DND-41 (cell line): Measurements from ENCODE around the gene MIPEP.

Experiments
- ATAC-seq: fragments of 200-7000 bp; cut with Tn5 transposase; 3 replicates; pipeline ENCODE4 v1.9.1; 2021; ENCODE audit warnings: low read depth; ENCODE audit not compliant: insufficient read depth
- DNase-seq: peaks from one replicate; pipeline ENCODE4 v3.0.0-alpha.2; 2020
- H2AFZ ChIP-seq: 2 replicates; pipeline ENCODE4 v1.6.0; 2012; ENCODE audit warnings: low read depth, low read length
- H3K27ac ChIP-seq: 2 replicates; pipeline ENCODE4 v1.5.1; 2012; ENCODE audit warnings: low read length, inconsistent platforms
- H3K27me3 ChIP-seq: fragments of 200-600 bp; sonication (generic); 2 replicates; pipeline ENCODE4 v1.6.0; 2012; ENCODE audit warnings: low read length, mild to moderate bottlenecking, inconsistent platforms; ENCODE audit not compliant: insufficient read depth, poor library complexity
- H3K36me3 ChIP-seq: 2 replicates; pipeline ENCODE4 v1.5.1; 2012; ENCODE audit warnings: low read length, inconsistent platforms; ENCODE audit not compliant: insufficient read depth
- H3K4me1 ChIP-seq: 2 replicates; pipeline ENCODE4 v1.5.1; 2012; ENCODE audit warnings: mild to moderate bottlenecking, low read length; ENCODE audit not compliant: insufficient read depth
- H3K4me2 ChIP-seq: 2 replicates; pipeline ENCODE4 v1.6.0; 2012; ENCODE audit warnings: mild to moderate bottlenecking, moderate library complexity, low read length, inconsistent platforms; ENCODE audit not compliant: insufficient read depth
- H3K4me3 ChIP-seq, 2 experiments: fragments of 200-600 bp in 1 of 2; shearing (Covaris generic) in 1 of 2; 2 replicates each; pipeline ENCODE4 v1.5.1; 2012 to 2016; ENCODE audit warnings: inconsistent platforms in 2 of 2, low read length in 2 of 2, mild to moderate bottlenecking in 2 of 2, low read depth in 1 of 2, moderate library complexity in 1 of 2
- H3K79me2 ChIP-seq: 2 replicates; pipeline ENCODE4 v1.6.0; 2012; ENCODE audit warnings: low read length, inconsistent platforms; ENCODE audit not compliant: insufficient read depth
- H3K9ac ChIP-seq: 2 replicates; pipeline ENCODE4 v1.6.0; 2012; ENCODE audit warnings: low read depth, mild to moderate bottlenecking, inconsistent platforms, low read length, moderate library complexity
- H3K9me3 ChIP-seq: 2 replicates; pipeline ENCODE4 v1.5.1; 2012; ENCODE audit warnings: low read length, moderate library complexity, mild to moderate bottlenecking, inconsistent platforms; ENCODE audit not compliant: insufficient read depth, severe bottlenecking
- H4K20me1 ChIP-seq: 2 replicates; pipeline ENCODE4 v1.6.0; 2012; ENCODE audit warnings: low read length; ENCODE audit not compliant: insufficient read depth
- EZH2 ChIP-seq: IDR thresholded peaks from 3 replicates; pipeline ENCODE4 v1.6.1; 2012; ENCODE audit warnings: borderline replicate concordance, low read depth, mild to moderate bottlenecking, moderate library complexity, low read length, inconsistent platforms; ENCODE audit not compliant: severe bottlenecking
- TF ChIP-seq, protein P1 (sequence below): IDR thresholded peaks from 2 replicates; pipeline ENCODE4 v1.5.1; 2012; ENCODE audit warnings: borderline replicate concordance, low read length, moderate library complexity, mild to moderate bottlenecking; ENCODE audit not compliant: poor library complexity, severe bottlenecking; ENCODE audit errors: extremely low read depth

The MIPEP gene

GRCh38 chr13:23767838-23768237 is 121.4 kb downstream of the MIPEP start:
- Histone ChIP-seq H3K79me2 (no peaks in the 10 kb centered on the region), H3K9ac (no peak overlapping the region), H3K4me2 (no peak overlapping the region), H3K4me1 (no peaks in the 10 kb centered on the region), H3K9me3 (no peaks in the 10 kb centered on the region), H3K36me3 (no peaks in the 10 kb centered on the region), H4K20me1 (no peaks in the 10 kb centered on the region), H2AFZ (no peak overlapping the region), H3K27me3 (no peaks in the 10 kb centered on the region), H3K27ac (no peak overlapping the region), H3K4me3 (no peak overlapping the region)
- no peak for TF ChIP-seq EZH2
- TF ChIP-seq, protein P1, sequence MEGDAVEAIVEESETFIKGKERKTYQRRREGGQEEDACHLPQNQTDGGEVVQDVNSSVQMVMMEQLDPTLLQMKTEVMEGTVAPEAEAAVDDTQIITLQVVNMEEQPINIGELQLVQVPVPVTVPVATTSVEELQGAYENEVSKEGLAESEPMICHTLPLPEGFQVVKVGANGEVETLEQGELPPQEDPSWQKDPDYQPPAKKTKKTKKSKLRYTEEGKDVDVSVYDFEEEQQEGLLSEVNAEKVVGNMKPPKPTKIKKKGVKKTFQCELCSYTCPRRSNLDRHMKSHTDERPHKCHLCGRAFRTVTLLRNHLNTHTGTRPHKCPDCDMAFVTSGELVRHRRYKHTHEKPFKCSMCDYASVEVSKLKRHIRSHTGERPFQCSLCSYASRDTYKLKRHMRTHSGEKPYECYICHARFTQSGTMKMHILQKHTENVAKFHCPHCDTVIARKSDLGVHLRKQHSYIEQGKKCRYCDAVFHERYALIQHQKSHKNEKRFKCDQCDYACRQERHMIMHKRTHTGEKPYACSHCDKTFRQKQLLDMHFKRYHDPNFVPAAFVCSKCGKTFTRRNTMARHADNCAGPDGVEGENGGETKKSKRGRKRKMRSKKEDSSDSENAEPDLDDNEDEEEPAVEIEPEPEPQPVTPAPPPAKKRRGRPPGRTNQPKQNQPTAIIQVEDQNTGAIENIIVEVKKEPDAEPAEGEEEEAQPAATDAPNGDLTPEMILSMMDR, result no peak
- no peak for DNase-seq
- no peak for ATAC-seq

DNA sequence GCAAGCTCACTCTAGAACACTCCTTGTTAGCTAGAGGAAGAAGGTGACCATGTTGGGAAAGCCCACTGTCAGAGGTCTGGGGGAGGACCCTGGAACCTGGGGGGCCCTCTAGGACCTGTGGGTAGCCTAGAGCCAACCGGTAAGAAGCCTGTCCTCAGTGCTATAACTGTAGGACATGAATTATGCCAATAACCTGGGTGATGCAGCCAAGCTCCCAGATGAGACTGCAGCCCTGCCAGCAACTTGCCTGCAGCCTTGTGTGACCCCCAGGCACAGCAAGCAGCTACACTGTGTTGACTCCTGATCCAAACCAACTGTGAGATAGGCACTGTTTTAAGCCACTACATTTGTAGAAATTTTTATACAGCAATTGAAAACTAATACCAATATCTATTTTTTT is 122.3 kb downstream of the MIPEP start:
- no peak for ATAC-seq
- H3K4me1 ChIP-seq, result no peaks in the 10 kb centered on the region
- no peak for TF ChIP-seq EZH2
- TF ChIP-seq, protein P1, result no peak
- no peaks in the 10 kb centered on the region for H4K20me1 ChIP-seq
- H3K79me2 ChIP-seq, result no peaks in the 10 kb centered on the region
- H3K27ac ChIP-seq, result no peak overlapping the region
- H3K27me3 ChIP-seq, result no peaks in the 10 kb centered on the region
- H3K4me2 ChIP-seq, result no peak overlapping the region
- H2AFZ ChIP-seq, result no peak overlapping the region
- no peaks in the 10 kb centered on the region for H3K36me3 ChIP-seq
- DNase-seq, result no peak
- H3K4me3 ChIP-seq, result no peak overlapping the region
- H3K9me3 ChIP-seq, result no peaks in the 10 kb centered on the region
- no peak overlapping the region for H3K9ac ChIP-seq

GRCh38 chr13:23766283-23766682 is 122.9 kb downstream of the MIPEP start:
- Histone ChIP-seq H3K4me3 (no peak overlapping the region), H3K36me3 (no peaks in the 10 kb centered on the region), H3K27me3 (no peaks in the 10 kb centered on the region), H4K20me1 (no peaks in the 10 kb centered on the region), H3K4me2 (no peak overlapping the region), H3K4me1 (no peaks in the 10 kb centered on the region), H3K9ac (no peak overlapping the region), H3K9me3 (no peaks in the 10 kb centered on the region), H3K27ac (no peak overlapping the region), H3K79me2 (no peaks in the 10 kb centered on the region), H2AFZ (no peak overlapping the region)
- TF ChIP-seq, protein P1, result no peak
- no peak for TF ChIP-seq EZH2
- DNase-seq (no peak), ATAC-seq (no peak)

DNA sequence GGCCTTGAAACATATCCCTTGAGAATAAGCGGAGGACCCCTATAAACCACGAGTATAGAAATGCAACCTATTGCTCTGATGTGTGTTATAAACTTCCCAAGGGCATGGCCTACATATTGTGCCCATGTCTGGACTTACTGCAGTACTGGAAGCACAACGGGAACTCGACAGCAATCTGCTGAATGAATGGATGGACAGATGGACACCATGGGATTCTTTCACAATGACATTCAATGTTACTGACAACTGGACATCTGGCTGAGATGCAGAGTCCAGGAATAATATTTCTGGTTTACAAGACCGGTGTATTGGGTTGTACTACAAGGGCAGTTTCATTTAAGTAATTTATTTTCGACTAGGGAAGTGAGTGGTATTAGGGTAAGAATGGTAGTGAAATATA is 123.7 kb downstream of the MIPEP start:
- Histone ChIP-seq H3K9me3 (no peaks in the 10 kb centered on the region), H3K9ac (no peak overlapping the region), H3K27ac (no peak overlapping the region), H3K4me3 (no peak overlapping the region), H2AFZ (no peak overlapping the region), H3K4me2 (no peak overlapping the region), H3K27me3 (no peaks in the 10 kb centered on the region), H4K20me1 (no peaks in the 10 kb centered on the region), H3K79me2 (no peaks in the 10 kb centered on the region), H3K36me3 (no peaks in the 10 kb centered on the region), H3K4me1 (no peaks in the 10 kb centered on the region)
- no peak for TF ChIP-seq EZH2
- TF ChIP-seq, protein P1, result no peak
- DNase-seq (no peak), ATAC-seq (no peak)
